IMR-90 (cell line): ENCODE results near the gene APOH.

ENCODE experiments used
- FOS ChIP-seq: fragments of 150-350 bp; IDR thresholded peaks from 2 replicates; pipeline ENCODE4 v1.6.1; 2016; ENCODE audit warnings: low read depth, low read length
- RAD21 ChIP-seq: IDR thresholded peaks from 2 replicates; pipeline ENCODE4 v1.6.1; 2012; ENCODE audit warnings: low read length, improper control_type of control experiment
- SMC3 ChIP-seq: fragments of 150-350 bp; IDR thresholded peaks from 2 replicates; pipeline ENCODE4 v1.6.1; 2016; ENCODE audit warnings: low read depth, mild to moderate bottlenecking, antibody characterized with exemption, low read length, moderate library complexity
- TF ChIP-seq, protein P1 (sequence below): conservative IDR thresholded peaks from 2 replicates; pipeline ENCODE4 v1.5.1; 2012; ENCODE audit warnings: mild to moderate bottlenecking, low read depth, low read length, improper control_type of control experiment

DNA sequence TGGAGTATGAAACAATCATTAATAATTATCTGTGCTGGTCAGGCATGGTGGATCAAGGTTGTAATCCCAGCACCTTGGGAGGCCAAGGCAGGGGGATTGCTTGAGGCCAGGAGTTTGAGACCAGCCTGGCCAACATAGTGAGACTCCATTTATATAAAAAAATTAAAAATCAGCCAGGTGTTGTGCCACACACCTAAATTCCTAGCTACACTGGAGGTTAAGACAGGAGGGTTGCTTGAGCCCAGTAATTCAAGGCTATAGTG is 44.3 kb upstream of the APOH start:
- TF ChIP-seq, protein P1, sequence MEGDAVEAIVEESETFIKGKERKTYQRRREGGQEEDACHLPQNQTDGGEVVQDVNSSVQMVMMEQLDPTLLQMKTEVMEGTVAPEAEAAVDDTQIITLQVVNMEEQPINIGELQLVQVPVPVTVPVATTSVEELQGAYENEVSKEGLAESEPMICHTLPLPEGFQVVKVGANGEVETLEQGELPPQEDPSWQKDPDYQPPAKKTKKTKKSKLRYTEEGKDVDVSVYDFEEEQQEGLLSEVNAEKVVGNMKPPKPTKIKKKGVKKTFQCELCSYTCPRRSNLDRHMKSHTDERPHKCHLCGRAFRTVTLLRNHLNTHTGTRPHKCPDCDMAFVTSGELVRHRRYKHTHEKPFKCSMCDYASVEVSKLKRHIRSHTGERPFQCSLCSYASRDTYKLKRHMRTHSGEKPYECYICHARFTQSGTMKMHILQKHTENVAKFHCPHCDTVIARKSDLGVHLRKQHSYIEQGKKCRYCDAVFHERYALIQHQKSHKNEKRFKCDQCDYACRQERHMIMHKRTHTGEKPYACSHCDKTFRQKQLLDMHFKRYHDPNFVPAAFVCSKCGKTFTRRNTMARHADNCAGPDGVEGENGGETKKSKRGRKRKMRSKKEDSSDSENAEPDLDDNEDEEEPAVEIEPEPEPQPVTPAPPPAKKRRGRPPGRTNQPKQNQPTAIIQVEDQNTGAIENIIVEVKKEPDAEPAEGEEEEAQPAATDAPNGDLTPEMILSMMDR, result no peak
- TF ChIP-seq FOS (no peak), SMC3 (no peak), RAD21 (no peak)
